Activated T-helper 1 cell treated with anti-CD3 and anti-CD28 coated beads, Interleukin-12 subunit alpha, Interleukin-12 subunit beta, Interleukin-2, Interleukin-4 antibody, amounts not matched to agents 30 ng/mL and 10 ng/mL and 1 ng/mL, durations not matched to agents 14 hours and 24 hours and 36 hours (primary cell): ENCODE results near the gene GPC1. TPM values are rescaled to one million over a fixed set of nuclear protein-coding genes. Genes with fewer than 3 reads are reported as not detected.

Experiments used
- DNase-seq: peaks from one replicate; pipeline ENCODE4 v3.0.0; 2021; ENCODE audit warnings: low spot score
- H3K27ac Mint-ChIP-seq: one replicate; pipeline ENCODE4 v1.8.0; 2021; ENCODE audit warnings: mild to moderate bottlenecking, mixed read lengths
- H3K27me3 Mint-ChIP-seq: one replicate; pipeline ENCODE4 v1.8.0; 2022; ENCODE audit warnings: mild to moderate bottlenecking, moderate library complexity, mixed read lengths; ENCODE audit not compliant: insufficient read depth
- H3K36me3 Mint-ChIP-seq: one replicate; pipeline ENCODE4 v1.8.0; 2021; ENCODE audit warnings: low read depth, mixed read lengths
- H3K4me1 Mint-ChIP-seq: one replicate; pipeline ENCODE4 v1.8.0; 2021; ENCODE audit warnings: low read depth, mixed read lengths
- H3K4me3 Mint-ChIP-seq: one replicate; pipeline ENCODE4 v1.8.0; 2021; ENCODE audit warnings: mild to moderate bottlenecking, moderate library complexity, mixed read lengths
- H3K9me3 Mint-ChIP-seq: one replicate; pipeline ENCODE4 v1.8.0; 2021; ENCODE audit warnings: mixed read lengths
- intact Hi-C: fragments of 100-400 bp; cut with micrococcal nuclease; formaldehyde crosslinking; loops from one replicate; pipeline ENCODE4 v1.15.1; 2024
- total RNA-seq: library from RNA; stranded (reverse); gene quantifications from 2 replicates; pipeline ENCODE4 v1.2.3, GENCODE V29; 2022

The GPC1 gene
- total RNA-seq, 1 donor from 2014 or later = 6.2 TPM

DNA sequence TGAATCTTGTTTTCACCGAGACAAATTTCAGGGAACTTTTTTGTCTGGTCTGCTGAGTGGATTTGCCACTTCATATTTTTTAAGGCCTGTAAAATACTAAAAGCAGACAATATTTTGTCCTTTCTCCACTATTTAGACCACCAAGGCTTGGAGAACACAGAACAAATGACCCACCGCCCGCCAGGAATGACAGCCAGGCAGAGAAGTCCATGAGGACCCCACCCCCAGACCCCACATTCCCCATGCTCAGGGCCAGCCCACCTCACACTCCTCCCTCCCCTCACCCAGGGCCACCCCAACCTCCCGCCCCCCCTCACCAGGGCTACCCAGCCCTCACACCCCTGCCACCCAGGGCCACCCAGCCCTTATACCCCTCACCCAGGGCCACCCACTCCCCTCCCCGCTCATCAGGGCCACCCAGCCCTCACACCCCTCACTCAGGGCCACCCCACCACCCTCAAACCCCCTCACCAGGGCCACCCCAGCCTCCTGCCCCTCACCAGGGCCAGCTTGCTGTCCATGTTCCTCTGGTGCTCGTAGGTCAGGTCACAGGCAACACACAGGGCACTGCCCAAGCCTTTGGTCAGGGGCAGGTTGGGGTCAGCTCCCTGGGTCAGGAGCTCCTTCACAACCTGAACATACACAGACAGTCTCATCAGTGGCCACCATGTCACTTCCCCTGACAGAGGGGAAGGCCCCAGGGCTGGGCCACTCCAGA lies 71.8 kb downstream of the GPC1 start:
- Mint-ChIP-seq H3K9me3 (no peaks in the 10 kb centered on the region), H3K36me3 (no peaks in the 10 kb centered on the region), H3K4me1 (no peaks in the 10 kb centered on the region), H3K27ac (no peak overlapping the region), H3K4me3 (no peak overlapping the region), H3K27me3 (no peaks in the 10 kb centered on the region)
- intact Hi-C loops = no loop called here
- DNase-seq = no peak

DNA sequence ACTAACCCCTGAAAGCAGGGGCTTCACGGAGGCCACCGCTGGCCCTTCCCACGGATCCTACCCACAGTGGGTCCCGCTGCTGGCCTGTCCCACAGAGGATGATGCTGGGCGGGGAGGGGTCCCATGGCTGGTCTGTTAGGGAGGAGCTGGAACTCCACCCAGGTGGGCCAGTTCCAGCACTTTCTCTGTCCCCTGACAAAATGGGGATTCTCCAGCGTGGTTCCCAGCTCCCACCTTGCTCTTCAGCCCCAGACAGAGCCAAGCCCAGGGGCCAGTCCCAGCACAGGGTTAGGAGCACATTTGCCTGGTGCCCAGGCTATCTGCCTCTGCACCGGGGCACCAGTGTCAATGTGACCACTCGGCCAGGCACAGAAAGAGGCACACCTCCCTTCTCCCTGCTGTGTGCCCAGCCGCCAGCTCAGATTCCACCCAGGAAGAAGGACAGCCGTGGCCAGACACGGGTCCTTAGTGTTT lies 72.4 kb downstream of the GPC1 start:
- Mint-ChIP-seq H3K4me3 (no peak overlapping the region), H3K36me3 (no peaks in the 10 kb centered on the region), H3K27me3 (no peaks in the 10 kb centered on the region), H3K9me3 (no peaks in the 10 kb centered on the region), H3K4me1 (no peaks in the 10 kb centered on the region), H3K27ac (no peak overlapping the region)
- intact Hi-C loops = no loop called here
- no peak for DNase-seq

- DNase-seq = no peak
- no peak overlapping the region for H3K4me3 Mint-ChIP-seq
- no peaks in the 10 kb centered on the region for H3K36me3 Mint-ChIP-seq
- H3K27me3 Mint-ChIP-seq = no peaks in the 10 kb centered on the region
- peaks cover 3% of the 10 kb centered on the region for H3K4me1 Mint-ChIP-seq
- no peaks in the 10 kb centered on the region for H3K9me3 Mint-ChIP-seq
- no peak overlapping the region for H3K27ac Mint-ChIP-seq
- intact Hi-C loops = no loop called here
Observed at GRCh38 chr2:240508832-240509545, 73.5 kb downstream of the GPC1 start.

DNA sequence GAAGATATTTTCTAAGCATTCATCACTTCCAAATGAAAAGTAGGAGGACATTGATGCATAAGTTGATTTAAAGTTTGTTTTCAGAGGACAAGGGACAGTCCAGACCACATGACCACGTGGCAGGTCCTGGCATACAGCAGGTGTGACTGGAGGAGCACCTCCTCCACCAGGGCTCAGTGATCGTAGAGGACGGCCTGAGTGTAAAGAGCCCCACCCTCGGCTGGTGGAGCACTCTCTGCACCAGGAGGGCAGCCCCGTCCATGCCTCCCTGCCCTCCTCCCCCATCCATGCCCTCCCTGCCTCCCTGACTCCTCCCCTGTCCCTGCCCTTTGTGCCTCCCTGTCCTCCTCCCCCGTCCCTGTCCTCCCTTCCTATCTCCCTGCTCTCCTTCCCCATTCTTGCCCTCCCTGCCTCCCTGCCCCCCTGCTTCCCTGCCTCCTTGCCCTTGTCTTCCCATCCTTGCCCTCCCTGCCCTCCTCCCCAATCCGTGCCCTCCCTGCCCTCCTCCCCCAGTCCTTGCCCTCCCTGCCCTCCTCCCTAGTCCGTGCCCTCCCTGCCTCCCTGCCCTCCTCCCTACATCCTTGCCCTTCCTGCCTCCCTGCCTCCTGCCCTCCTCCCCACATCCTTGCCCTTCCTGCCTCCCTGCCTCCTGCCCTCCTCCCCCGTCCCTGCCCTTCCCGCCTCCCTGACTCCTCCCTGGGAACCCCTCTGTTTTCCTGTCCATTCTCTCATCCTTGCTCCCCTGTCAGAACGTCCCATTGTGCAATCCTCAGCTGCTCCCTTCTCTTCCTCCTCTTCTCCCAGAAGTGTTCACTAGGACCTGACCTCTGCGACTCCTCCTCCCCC lies 74.4 kb downstream of the GPC1 start:
- H3K27ac Mint-ChIP-seq = no peak overlapping the region
- peaks cover 9% of the 10 kb centered on the region for H3K4me1 Mint-ChIP-seq
- no peaks in the 10 kb centered on the region for H3K27me3 Mint-ChIP-seq
- intact Hi-C loops = loop anchor here (5.0 to 10.0 kb wide), 2 partner anchors 112 to 195 kb away; no protein-coding TSS in a partner anchor
- H3K36me3 Mint-ChIP-seq = no peaks in the 10 kb centered on the region
- H3K4me3 Mint-ChIP-seq = no peak overlapping the region
- DNase-seq = no peak
- no peaks in the 10 kb centered on the region for H3K9me3 Mint-ChIP-seq

DNA sequence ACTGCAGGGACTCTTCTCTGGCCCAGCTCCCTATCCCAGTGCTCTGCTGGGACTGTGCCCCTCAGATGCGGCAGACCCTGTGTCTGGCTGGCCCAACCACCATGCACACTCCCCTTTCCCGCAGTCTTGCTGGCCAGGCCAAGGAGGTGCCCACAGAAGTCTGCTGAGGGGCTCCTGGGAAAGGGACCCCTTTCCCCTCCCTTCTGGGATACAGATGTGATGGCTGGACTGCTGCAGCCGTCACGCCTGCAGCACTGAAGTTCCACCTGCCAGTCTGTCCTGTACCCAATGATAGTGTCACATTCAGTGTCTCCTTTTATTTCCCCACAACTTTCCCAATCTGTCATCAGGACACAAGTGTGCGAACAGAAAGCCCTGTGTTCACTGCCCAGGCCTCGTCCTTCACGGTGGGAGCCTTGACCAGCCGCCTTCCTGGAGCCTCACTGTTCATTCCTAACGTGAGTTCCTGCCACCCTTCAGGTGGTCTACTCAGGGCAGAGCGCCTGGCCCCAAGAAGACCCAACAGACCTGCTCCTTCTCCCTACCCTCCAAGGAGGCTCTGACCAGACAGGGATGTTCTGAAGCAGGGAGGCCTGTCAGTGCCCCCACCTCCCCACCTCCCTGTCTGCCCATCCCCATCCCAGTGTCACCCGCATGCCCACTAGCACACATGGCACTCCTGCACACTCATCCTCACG lies 75.2 kb downstream of the GPC1 start:
- intact Hi-C loops = loop anchor here (5.0 to 10.0 kb wide), 2 partner anchors 112 to 194 kb away; no protein-coding TSS in a partner anchor
- Mint-ChIP-seq H3K36me3 (no peaks in the 10 kb centered on the region), H3K27ac (no peak overlapping the region), H3K9me3 (no peaks in the 10 kb centered on the region), H3K4me3 (no peak overlapping the region), H3K4me1 (peaks cover 9% of the 10 kb centered on the region), H3K27me3 (no peaks in the 10 kb centered on the region)
- no peak for DNase-seq

DNA sequence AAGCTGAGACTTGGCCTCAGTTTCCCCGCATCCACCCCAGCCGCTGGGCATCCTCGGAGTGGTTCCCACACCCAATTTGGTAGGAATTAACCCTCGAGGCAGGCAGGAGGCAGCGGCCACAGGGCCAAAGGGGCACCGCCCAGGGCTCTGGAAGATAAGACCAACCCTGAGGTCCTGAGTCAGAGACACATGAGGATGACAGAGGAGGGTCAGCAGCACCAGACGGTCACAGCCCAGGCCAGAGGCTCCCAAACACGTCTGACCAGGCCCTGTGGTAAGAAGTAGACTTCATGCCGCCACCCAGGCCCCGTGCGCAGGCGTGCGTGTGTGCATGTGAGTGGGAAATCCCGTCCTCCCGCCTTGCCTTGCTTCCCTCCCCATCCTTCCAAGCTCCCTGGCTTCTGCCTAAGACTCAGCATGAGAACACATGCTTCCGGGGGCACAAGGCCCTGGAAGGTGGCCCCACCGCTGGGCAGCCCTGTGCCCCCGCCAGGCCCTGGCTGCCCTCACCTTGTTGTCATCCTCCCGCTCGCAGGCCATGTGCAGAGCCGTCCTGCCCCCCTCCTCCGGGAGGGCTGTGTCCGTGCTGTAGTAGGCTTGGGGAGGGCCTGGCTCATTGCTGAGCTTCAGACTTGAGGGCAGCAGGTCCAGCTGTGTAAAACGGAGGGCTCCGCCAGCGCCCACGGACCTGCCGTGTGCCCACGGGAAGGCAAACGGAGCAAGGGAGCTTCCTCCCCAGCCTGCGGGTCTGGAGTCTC lies 76.1 kb downstream of the GPC1 start:
- H3K4me3 Mint-ChIP-seq = no peak overlapping the region
- intact Hi-C loops = loop anchor here (5.0 to 10.0 kb wide), 2 partner anchors 111 to 193 kb away; no protein-coding TSS in a partner anchor
- no peaks in the 10 kb centered on the region for H3K9me3 Mint-ChIP-seq
- H3K27ac Mint-ChIP-seq = no peak overlapping the region
- H3K4me1 Mint-ChIP-seq = peaks cover 9% of the 10 kb centered on the region
- no peaks in the 10 kb centered on the region for H3K27me3 Mint-ChIP-seq
- no peak for DNase-seq
- peaks cover under 1% of the 10 kb centered on the region for H3K36me3 Mint-ChIP-seq

GRCh38 chr2:240512109-240512485 lies 76.6 kb downstream of the GPC1 start:
- intact Hi-C loops = loop anchor here (5.0 to 10.0 kb wide), 2 partner anchors 110 to 193 kb away; no protein-coding TSS in a partner anchor
- no peak overlapping the region for H3K4me3 Mint-ChIP-seq
- no peak for DNase-seq
- no peaks in the 10 kb centered on the region for H3K27me3 Mint-ChIP-seq
- H3K4me1 Mint-ChIP-seq = peaks cover 9% of the 10 kb centered on the region
- no peak overlapping the region for H3K27ac Mint-ChIP-seq
- peaks cover 2% of the 10 kb centered on the region for H3K36me3 Mint-ChIP-seq
- no peaks in the 10 kb centered on the region for H3K9me3 Mint-ChIP-seq

GRCh38 chr2:240512666-240513535 lies 77.4 kb downstream of the GPC1 start:
- Mint-ChIP-seq H3K27me3 (no peaks in the 10 kb centered on the region), H3K27ac (no peak overlapping the region), H3K9me3 (no peaks in the 10 kb centered on the region), H3K4me1 (peaks cover 9% of the 10 kb centered on the region), H3K36me3 (peaks cover 2% of the 10 kb centered on the region), H3K4me3 (no peak overlapping the region)
- intact Hi-C loops = loop anchor here (5.0 to 10.0 kb wide), 2 partner anchors 109 to 192 kb away; no protein-coding TSS in a partner anchor
- no peak for DNase-seq

- intact Hi-C loops = loop anchor here (1.0 to 10.0 kb wide), 6 partner anchors 48 to 327 kb away; partner anchors contain the start of gene CAPN10
- Mint-ChIP-seq H3K27me3 (no peaks in the 10 kb centered on the region), H3K4me3 (no peak overlapping the region), H3K27ac (peak overlapping the region; percentile 9), H3K9me3 (no peaks in the 10 kb centered on the region), H3K36me3 (peaks cover 2% of the 10 kb centered on the region), H3K4me1 (peaks cover 9% of the 10 kb centered on the region)
- DNase-seq = peak; percentile 74
Observed at GRCh38 chr2:240513549-240514287, 78.3 kb downstream of the GPC1 start.

- Mint-ChIP-seq H3K4me3 (no peak overlapping the region), H3K9me3 (no peaks in the 10 kb centered on the region), H3K4me1 (peaks cover 9% of the 10 kb centered on the region), H3K27ac (no peak overlapping the region), H3K27me3 (peaks cover 1% of the 10 kb centered on the region), H3K36me3 (peaks cover 4% of the 10 kb centered on the region)
- DNase-seq = no peak
- intact Hi-C loops = loop anchor here (1.0 to 10.0 kb wide), 6 partner anchors 47 to 326 kb away; partner anchors contain the start of gene CAPN10
Observed at GRCh38 chr2:240514631-240515030, 79.2 kb downstream of the GPC1 start.
